GM21423 (cell line): ENCODE data around the gene RYR3.

Experiments
- ATAC-seq: cut with Tn5 transposase; IDR thresholded peaks from one replicate; pipeline ENCODE4 v1.9.1; 2021; ENCODE audit warnings: mild to moderate bottlenecking, moderate library complexity; ENCODE audit not compliant: unreplicated experiment

Gene RYR3

GRCh38 chr15:33636234-33636633, 325.5 kb downstream of the RYR3 start:
- peak; percentile 64 for ATAC-seq

GRCh38 chr15:33636958-33637357, 326.2 kb downstream of the RYR3 start:
- ATAC-seq = no peak

GRCh38 chr15:33638453-33638852, 327.7 kb downstream of the RYR3 start:
- no peak for ATAC-seq

- no peak for ATAC-seq
These were observed 328.3 kb downstream of the RYR3 start for GRCh38 chr15:33639051-33639450.

- no peak for ATAC-seq
These were observed 328.7 kb downstream of the RYR3 start for GRCh38 chr15:33639456-33639855.

GRCh38 chr15:33639978-33640377, 329.2 kb downstream of the RYR3 start:
- ATAC-seq = no peak

- no peak for ATAC-seq
These were observed 330.3 kb downstream of the RYR3 start for GRCh38 chr15:33641069-33641468.

GRCh38 chr15:33644304-33644703, 333.5 kb downstream of the RYR3 start:
- ATAC-seq = no peak

- no peak for ATAC-seq
These were observed 336.0 kb downstream of the RYR3 start for GRCh38 chr15:33646744-33647143.

GRCh38 chr15:33649217-33649933, 338.6 kb downstream of the RYR3 start:
- no peak for ATAC-seq

GRCh38 chr15:33654860-33655259, 344.1 kb downstream of the RYR3 start:
- no peak for ATAC-seq

GRCh38 chr15:33655488-33655887, 344.7 kb downstream of the RYR3 start:
- ATAC-seq = no peak

GRCh38 chr15:33656168-33656567, 345.4 kb downstream of the RYR3 start:
- no peak for ATAC-seq

GRCh38 chr15:33660151-33660550, 349.4 kb downstream of the RYR3 start:
- no peak for ATAC-seq

- ATAC-seq = no peak
These were observed 351.2 kb downstream of the RYR3 start for GRCh38 chr15:33662014-33662413.

GRCh38 chr15:33664947-33665346, 354.2 kb downstream of the RYR3 start:
- no peak for ATAC-seq

- ATAC-seq = no peak
These were observed 359.8 kb downstream of the RYR3 start for GRCh38 chr15:33670567-33670966.

- ATAC-seq = peak; percentile 90
These were observed 360.7 kb downstream of the RYR3 start for GRCh38 chr15:33671456-33671855.

GRCh38 chr15:33675246-33675645, 364.5 kb downstream of the RYR3 start:
- no peak for ATAC-seq

- ATAC-seq = no peak
These were observed 366.6 kb downstream of the RYR3 start for GRCh38 chr15:33677238-33677830.

GRCh38 chr15:33678176-33678575, 367.4 kb downstream of the RYR3 start:
- ATAC-seq = no peak

- no peak for ATAC-seq
These were observed 367.8 kb downstream of the RYR3 start for GRCh38 chr15:33678602-33679001.

- no peak for ATAC-seq
These were observed 368.3 kb downstream of the RYR3 start for GRCh38 chr15:33679061-33679460.
